GM23248 (cell line): ENCODE data around the gene ACAP1.

ENCODE experiments used
- EZH2 ChIP-seq: fragments of 200-600 bp; sonication (generic); IDR thresholded peaks from 2 replicates; pipeline ENCODE4 v1.6.1; 2018; ENCODE audit warnings: antibody characterized with exemption, mild to moderate bottlenecking; ENCODE audit not compliant: insufficient read depth, poor library complexity, severe bottlenecking
- EZH2phosphoT487 ChIP-seq: fragments of 200-600 bp; sonication (generic); IDR thresholded peaks from 2 replicates; pipeline ENCODE4 v1.6.1; 2018; ENCODE audit warnings: antibody characterized with exemption, moderate library complexity, mild to moderate bottlenecking, low read depth; ENCODE audit not compliant: insufficient read depth

GRCh38 chr17:7384489-7385081, 48.3 kb downstream of the ACAP1 start:
- TF ChIP-seq EZH2phosphoT487 (no peak), EZH2 (no peak)
